HG03571 (cell line): ENCODE results near the gene GMEB2.

Experiments
- ATAC-seq: cut with Tn5 transposase; IDR thresholded peaks from one replicate; pipeline ENCODE4 v1.9.1; 2021; ENCODE audit not compliant: unreplicated experiment

GMEB2 gene

GRCh38 chr20:63590218-63591146 lies 36.4 kb downstream of the GMEB2 start:
- no peak for ATAC-seq

GRCh38 chr20:63589261-63590217 lies 37.4 kb downstream of the GMEB2 start:
- ATAC-seq, result no peak

- no peak for ATAC-seq
Measured at GRCh38 chr20:63588641-63589041, 38.3 kb downstream of the GMEB2 start.

- ATAC-seq, result no peak
Measured at GRCh38 chr20:63587776-63588591, 38.9 kb downstream of the GMEB2 start.

GRCh38 chr20:63587256-63587655 lies 39.6 kb downstream of the GMEB2 start:
- no peak for ATAC-seq

- no peak for ATAC-seq
Measured at GRCh38 chr20:63586797-63587196, 40.1 kb downstream of the GMEB2 start.

GRCh38 chr20:63585616-63586565 lies 41.0 kb downstream of the GMEB2 start:
- ATAC-seq, result no peak

- no peak for ATAC-seq
Measured at GRCh38 chr20:63582382-63583063, 44.4 kb downstream of the GMEB2 start.

GRCh38 chr20:63580796-63581461 lies 46.0 kb downstream of the GMEB2 start:
- ATAC-seq, result no peak

GRCh38 chr20:63579017-63579694 lies 47.7 kb downstream of the GMEB2 start:
- ATAC-seq, result no peak

GRCh38 chr20:63578224-63579016 lies 48.5 kb downstream of the GMEB2 start:
- ATAC-seq, result no peak

- no peak for ATAC-seq
Measured at GRCh38 chr20:63577317-63577894, 49.5 kb downstream of the GMEB2 start.

- no peak for ATAC-seq
Measured at GRCh38 chr20:63576311-63576710, 50.6 kb downstream of the GMEB2 start.

GRCh38 chr20:63574829-63575743 lies 51.8 kb downstream of the GMEB2 start:
- ATAC-seq, result no peak

- ATAC-seq, result no peak
Measured at GRCh38 chr20:63574156-63574828, 52.6 kb downstream of the GMEB2 start, which contains the start of gene HELZ2. Gene HELZ2, minus strand, starts transcription at chr20:63574239. Its CDS starts 1,854 bp downstream, at chr20:63572385.
